Head of caudate nucleus (tissue), 42 donors: ENCODE data around the gene HBA1.
"Not testable (repeated sequence)": the region's sequence is repeated elsewhere in the genome, so short reads cannot be mapped to it uniquely, and the experiment has no call there.

ENCODE experiments used
- DNase-seq, 42 donors: peaks; one replicate each; pipeline versions ENCODE4 v3.0.0 to v3.0.0-alpha.2; 2020 to 2021; ENCODE audit warnings: mixed read lengths in 7 of 42
- intact Hi-C: fragments of 100-400 bp; cut with DNase I; formaldehyde crosslinking; loops from one replicate; pipeline ENCODE4 v1.15.0; 2022

HBA1 gene

GRCh38 chr16:187330-187729, 10.8 kb downstream of the HBA1 start:
- DNase-seq, result no peak
- intact Hi-C loops, result no loop called here

GRCh38 chr16:188674-189073, 12.2 kb downstream of the HBA1 start:
- intact Hi-C loops, result no loop called here
- no peak for DNase-seq

DNA sequence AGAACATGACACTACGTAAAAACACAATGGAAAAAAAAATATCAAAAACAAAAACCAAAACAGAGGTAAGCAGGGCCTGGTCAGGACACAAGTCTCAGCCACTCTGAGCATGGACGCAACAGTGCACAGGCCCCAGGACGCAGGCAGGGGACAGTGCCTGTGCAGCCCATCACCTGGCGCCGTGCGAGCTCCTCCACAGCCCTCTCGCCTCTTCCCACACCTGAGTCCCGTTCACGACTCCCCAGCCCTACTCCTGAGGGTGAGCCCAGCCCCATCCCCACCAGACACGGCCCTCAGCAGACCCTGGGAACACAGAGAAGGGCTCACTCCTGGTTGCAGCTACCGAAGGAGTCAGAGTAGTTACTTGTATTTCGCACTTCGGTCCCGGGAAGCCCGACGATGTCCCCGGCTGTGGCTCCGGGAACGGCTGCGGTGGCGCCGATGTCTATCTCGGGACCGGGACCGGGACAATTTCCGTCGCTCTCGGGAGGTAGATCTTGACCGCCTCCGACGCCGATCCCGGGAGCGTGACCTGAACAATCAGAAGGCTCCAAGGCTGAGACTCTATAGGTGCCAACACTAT, 13.2 kb downstream of the HBA1 start:
- DNase-seq, result no peak
- intact Hi-C loops, result no loop called here

DNA sequence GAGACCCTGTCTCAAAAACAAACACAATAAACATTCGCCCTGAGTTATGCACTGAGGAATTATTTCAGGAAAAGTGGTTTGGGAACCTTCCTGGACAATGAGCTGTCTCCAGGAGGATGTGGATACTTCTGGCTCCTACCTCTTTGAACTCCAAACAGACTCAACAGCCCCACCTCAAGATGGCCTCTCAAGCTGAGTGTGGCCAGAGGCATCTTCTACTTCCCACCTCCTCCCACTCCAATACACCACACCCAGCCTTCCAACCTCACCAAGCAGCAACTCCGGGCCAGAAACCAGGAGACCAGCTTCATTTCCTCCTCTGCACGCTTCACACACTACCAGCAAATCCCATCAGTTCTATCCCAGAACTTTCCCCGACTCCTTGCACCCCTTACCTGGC, 15.4 kb downstream of the HBA1 start:
- no peak for DNase-seq
- intact Hi-C loops, result no loop called here

GRCh38 chr16:192686-193085, 16.2 kb downstream of the HBA1 start:
- DNase-seq, result no peak
- intact Hi-C loops, result no loop called here

GRCh38 chr16:193441-193840, 17.0 kb downstream of the HBA1 start:
- no peak for DNase-seq
- intact Hi-C loops, result no loop called here

GRCh38 chr16:194516-194915, 18.0 kb downstream of the HBA1 start:
- DNase-seq, result no peak
- intact Hi-C loops, result no loop called here

GRCh38 chr16:200388-200787, 23.9 kb downstream of the HBA1 start:
- intact Hi-C loops, result no loop called here

DNA sequence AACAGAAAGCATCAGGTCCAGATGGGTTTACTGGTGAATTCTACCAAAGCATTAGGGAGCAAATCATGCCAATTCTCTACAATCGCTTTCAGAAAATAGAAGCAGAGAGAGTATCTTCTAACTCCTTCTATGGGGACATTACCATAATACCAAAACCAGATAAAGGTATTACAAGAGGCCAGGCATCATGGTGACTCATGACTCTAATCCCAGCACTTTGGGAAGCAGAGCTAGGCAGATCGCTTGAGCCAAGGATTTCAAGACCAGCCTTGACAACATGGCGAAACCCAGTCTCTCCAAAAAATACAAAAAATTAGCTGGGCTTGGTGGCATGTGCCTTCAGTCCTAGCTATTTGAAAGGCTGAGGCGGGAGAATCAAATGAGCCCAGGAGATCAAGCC, 26.8 kb downstream of the HBA1 start:
- intact Hi-C loops, result no loop called here
- no peak for DNase-seq

More at GRCh38 chr16:200388-200787, 23.9 kb downstream of the HBA1 start:
- no peak for DNase-seq

GRCh38 chr16:204046-204445, 27.6 kb downstream of the HBA1 start:
- intact Hi-C loops, DNase-seq: not testable (repeated sequence)

DNA sequence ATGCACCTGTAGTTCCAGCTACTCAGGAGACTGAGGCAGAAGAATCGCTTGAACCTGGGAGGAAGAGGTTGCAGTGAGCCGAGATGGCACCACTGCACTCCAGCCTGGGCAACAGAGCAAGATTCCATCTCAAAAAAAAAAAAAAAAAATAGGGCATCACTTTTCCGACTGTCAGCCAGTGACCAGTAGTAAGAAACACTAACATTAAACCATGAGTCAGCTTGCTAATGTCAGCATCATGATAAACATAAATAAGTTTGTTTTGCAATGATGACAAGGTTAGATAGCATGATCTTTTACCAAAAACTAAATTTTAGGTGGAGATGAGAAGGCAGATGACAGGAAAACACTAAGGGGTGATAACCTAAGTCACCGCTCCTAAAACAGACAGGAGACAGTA, 32.9 kb downstream of the HBA1 start:
- intact Hi-C loops, result not testable (repeated sequence)

DNA sequence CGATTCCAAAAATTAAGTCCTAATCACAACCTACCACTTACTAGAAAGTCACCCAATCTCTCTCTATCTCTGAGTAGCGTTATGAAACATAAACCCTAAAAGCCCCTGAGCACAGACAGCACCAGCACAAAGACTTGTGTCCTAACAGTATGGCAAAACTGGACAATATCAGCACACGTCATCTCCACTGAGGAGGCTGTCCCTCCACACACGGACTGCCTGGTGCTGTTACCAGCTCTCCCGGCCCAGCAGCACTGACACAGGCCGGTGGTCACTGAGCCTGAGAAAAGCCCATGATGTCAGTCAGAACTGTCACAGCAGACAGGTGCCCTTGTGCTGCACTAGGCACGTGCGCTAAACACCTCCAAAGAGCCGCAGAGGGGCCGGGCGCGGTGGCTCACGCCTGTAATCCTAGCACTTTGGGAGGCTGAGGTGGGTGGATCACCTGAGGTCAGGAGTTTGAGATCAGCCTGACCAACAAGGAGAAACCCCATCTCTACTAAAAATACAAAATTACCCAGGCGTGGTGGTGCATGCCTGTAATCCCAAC, 35.2 kb downstream of the HBA1 start:
- intact Hi-C loops, DNase-seq: not testable (repeated sequence)

More for the DNA sequence above, 32.9 kb downstream of the HBA1 start:
- not testable (repeated sequence) for DNase-seq

DNA sequence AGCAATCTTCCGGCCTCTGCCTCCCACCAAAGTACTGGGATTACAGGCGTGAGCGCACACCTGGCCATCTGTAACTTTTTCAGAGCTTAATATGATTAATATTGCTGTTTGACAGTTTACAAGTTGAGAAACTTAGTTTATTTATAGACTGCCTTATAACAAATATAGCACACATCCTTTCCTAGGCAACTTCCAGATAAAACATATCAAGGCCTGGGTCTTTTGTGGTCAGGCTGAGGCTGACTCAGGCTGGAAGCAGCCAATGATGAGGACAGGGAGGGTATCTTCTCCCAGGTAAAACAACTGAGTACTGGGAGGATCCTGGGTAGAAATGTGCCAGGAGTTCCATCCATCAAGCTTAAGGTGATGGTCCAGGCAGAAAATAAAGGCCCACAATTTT, 36.5 kb downstream of the HBA1 start:
- intact Hi-C loops, result no loop called here
- DNase-seq, result no peak

GRCh38 chr16:220021-220420, 43.5 kb downstream of the HBA1 start:
- DNase-seq, result no peak
- intact Hi-C loops, result no loop called here
